Eye (tissue), 1 donor: ENCODE data around the gene AGAP5.
"Not testable (repeated sequence)": the region's sequence is repeated elsewhere in the genome, so short reads cannot be mapped to it uniquely, and the experiment has no call there.

Experiments used
- DNase-seq: peaks from one replicate; pipeline ENCODE4 v3.0.0-alpha.2; 2015

Gene AGAP5

DNA sequence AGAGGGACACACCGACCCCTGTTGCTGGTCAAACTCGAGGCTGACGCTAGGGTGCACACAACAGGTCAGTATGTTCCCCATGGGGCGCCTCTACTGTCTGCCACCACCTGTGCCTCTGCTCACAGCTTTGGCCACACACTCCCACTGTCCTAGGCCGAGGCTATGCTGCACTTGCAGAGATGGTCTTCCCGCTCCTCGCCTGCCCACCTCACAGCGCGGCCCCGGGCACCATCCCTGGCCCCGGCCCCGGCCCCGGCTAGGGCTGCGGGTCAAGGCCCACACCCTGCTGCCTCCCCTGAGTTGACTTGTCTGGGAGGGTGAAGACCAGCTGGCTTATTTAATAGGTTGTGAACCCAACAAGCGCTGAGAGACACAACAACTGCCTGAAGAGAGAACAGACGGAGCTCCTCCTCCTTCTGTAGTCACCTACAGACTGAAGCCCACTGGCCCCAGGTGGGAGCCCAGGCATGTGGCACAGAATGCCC lies at the start of gene AGAP5:
Gene AGAP5 (minus strand): TSS at position 435 of the 485 bp plus-strand sequence. CDS start 354 bp downstream, at position 81.
- not testable (repeated sequence) for DNase-seq

- DNase-seq, result no peak
These were observed 48.8 kb upstream of the AGAP5 start for GRCh38 chr10:73746721-73747120.

GRCh38 chr10:73744664-73744975 lies 46.7 kb upstream of the AGAP5 start:
- no peak for DNase-seq

GRCh38 chr10:73743905-73744663 lies 46.2 kb upstream of the AGAP5 start, which contains the start of gene SEC24C:
SEC24C (plus strand) TSS chr10:73744372; CDS start chr10:73746833, 2,461 bp downstream.
- DNase-seq, result peak; percentile 99

DNA sequence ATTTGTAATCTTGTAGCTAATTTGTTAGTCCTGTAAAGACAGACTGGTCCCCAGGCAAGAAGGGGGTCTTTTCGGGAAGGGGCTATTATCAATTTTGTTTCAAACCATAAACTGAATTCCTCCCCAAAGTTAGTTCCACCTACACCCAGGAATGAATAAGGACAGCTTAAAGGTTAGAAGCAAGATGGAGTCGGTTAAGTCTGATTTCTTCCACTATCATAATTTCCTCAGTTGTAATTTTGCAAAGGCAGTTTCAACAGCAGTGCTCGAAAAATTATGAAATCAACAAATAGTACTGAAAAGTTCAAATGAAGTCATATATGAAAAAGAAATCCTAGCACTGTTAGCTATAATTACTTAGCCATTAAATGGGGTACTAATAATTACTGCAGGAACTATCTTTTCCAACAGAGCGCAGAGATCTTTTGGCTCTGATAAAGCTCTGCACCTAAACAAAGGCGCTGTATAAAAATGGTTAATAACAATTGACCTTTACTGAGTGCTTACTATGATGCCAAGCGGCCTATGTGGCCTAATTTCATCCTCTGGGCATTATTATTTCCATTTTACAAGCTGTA lies 45.5 kb upstream of the AGAP5 start:
- DNase-seq, result no peak

DNA sequence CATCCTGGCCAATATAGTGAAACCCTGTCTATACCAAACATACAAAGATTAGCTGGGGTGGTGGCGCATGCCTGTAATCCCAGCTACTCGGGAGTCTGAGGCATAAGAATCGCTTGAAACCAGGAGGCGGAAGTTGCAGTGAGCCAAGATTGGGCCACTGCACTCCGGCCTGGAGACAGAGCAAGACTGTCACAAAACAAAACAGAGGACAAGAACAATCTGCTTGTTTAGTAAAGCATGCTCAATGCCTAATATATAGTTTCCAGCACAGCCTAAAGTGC lies 44.5 kb upstream of the AGAP5 start:
- DNase-seq, result no peak

GRCh38 chr10:73740501-73741254 lies 42.8 kb upstream of the AGAP5 start:
- not testable (repeated sequence) for DNase-seq

DNA sequence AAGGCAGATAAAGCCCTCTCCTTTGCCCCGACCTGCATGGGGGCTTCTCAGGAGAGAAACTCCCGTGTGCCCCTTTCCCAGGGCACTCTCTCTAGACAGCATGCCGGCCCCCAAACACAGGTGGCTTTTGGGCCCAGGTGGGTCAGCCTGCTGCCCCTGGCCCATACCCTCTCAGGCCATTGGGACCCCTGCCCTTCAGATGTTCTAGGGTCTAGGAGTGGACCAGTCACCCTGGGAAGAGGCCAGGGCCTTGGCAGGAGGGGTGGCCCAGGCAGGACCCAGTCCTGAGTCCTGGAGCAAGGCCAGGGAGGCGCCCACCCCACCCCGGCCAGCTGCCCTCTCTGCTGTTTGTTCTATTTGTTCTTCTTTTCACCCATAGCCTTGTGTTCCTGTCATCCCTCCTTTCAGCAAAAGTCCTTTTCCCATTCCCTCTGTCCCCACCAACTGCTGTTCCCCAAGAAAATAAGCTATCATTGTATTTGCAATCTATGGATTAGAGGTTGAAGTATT lies 36.9 kb upstream of the AGAP5 start:
- no peak for DNase-seq

DNA sequence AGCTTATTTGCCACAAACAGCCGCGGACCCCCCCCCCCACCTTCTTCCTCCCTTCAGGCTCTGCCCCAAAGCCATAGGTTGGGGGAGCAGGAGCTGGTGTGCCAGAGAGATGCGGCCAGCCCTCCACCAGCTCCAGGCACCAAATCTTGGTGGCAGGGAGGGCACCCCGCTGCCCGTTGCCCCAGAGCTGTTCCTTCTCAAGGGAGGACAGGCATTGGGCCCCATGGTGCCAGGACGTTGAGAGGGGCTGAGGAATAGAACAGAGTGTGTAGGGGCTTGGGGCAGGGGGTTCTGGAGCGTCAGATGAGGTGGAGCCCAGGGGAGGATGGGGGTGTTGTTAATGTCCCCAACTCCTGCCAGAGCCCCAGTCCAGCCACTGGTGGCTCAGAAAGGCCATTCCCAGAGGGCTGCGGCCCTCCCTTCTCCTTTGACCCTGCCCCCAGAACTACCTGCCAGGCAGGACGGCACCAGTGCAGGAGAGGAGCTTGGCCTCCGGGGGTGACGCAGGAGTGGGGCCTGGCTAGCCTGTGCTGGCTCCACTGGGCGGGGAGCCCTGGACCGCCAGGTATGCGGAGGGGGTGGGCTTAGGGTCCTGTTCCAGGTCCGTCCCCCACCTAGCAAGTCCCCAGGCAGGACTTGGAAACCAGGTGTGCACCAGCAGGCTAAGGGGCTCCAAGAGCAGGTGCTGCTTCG lies 36.3 kb upstream of the AGAP5 start:
- DNase-seq, result no peak

DNA sequence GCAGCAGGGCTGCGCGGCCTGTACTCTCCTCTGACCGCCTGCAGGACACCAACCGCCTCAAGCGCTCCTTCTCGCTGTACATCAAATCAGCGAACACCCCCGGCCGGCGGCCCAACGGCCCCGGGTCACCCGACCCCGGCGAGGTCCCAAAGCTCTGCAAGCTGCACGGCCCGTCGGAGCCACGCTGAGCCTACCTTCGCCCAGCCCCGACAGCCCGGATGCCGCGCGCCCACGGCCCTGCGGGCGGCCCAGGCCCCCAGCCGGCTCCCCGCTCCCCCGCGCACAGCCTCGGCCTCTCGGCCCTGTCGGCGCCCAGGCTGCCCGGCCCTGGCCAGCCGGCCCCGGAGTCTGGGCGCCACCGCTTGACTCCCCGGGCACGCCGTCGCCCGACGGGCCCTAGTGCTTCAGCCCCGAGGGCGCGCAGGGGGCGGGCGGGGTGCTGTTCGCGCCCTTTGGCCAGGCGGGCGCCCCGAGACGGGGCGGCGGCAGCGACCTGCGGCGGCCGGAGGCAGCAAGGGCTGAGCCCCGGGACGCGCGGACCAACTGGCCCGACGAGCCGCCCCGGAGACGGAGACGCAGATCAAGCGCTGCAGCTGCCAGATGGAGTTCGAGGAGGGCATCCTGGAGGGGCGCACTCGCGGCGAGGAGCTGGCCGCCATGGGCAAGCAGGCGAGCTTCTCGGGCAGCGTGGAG lies 35.2 kb upstream of the AGAP5 start:
- DNase-seq, result no peak

GRCh38 chr10:73732426-73732825 lies 34.5 kb upstream of the AGAP5 start:
- DNase-seq, result no peak

- DNase-seq, result no peak
These were observed 33.9 kb upstream of the AGAP5 start for GRCh38 chr10:73731588-73732375.

GRCh38 chr10:73730153-73730906 lies 32.4 kb upstream of the AGAP5 start:
- DNase-seq, result peak; percentile 98

GRCh38 chr10:73729781-73730152 lies 31.9 kb upstream of the AGAP5 start:
- peak; percentile 23 for DNase-seq

- no peak for DNase-seq
These were observed 25.6 kb upstream of the AGAP5 start for GRCh38 chr10:73723516-73723915.

- not testable (repeated sequence) for DNase-seq
These were observed 22.7 kb upstream of the AGAP5 start for GRCh38 chr10:73720561-73720960.

DNA sequence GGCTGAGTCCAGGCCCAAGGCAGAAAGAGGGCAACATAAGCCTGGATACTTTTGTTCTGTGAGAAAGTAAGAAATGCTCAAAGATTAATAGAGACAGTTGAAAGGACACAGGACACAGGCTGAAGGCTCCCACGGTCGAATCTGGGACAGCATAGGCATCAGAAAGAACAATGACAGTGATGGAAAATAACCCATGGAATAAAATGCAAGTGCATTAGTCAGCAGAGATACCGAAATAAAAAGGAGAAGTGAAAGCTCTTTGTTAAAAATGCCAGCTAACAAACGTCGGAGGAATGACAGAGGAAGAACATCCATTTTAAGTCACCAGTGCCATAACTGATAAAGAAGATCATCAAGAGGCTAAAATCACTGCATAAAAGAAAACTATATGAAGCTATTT lies 19.6 kb upstream of the AGAP5 start:
- DNase-seq, result no peak

- DNase-seq, result no peak
These were observed 18.3 kb upstream of the AGAP5 start for GRCh38 chr10:73716251-73716650.

DNA sequence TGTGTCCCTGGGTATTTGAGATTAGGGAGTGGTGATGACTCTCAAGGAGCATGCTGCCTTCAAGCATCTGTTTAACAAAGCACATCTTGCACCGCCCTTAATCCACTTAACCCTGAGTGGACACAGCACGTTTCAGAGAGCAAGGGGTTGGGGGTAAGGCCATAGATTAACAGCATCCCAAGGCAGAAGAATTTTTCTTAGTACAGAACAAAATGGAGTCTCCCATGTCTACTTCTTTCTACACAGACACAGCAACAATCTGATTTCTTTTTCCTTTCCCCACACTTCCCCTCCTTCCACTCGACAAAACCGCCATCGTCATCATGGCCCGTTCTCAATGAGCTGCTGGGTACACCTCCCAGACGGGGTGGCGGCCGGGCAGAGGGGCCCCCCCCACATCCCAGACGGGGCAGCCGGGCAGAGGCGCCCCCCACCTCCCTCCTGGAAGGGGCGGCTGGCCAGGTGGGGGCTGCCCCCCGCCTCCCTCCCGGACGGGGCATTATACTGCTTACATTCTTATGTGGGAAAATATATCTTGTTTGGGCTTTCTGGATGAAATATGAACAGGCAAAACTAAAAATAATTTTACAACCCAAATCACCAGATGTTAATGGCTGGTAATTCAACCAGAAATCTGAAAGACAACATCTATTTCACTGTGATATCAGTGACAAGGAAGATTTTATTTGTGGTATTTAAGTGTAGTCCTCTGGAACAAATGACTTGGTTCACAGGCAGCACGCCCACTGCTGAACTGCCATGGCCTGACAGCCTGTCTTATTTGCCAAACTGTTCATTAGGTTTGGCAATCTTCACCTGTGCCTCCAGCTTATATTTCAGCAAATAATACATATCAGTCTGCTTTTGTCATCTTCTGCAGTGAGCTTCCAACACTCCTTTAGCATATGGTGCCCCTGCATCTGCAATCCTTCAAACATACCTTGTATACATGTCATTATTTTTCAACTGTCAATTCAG lies 17.6 kb upstream of the AGAP5 start:
- DNase-seq, result not testable (repeated sequence)

DNA sequence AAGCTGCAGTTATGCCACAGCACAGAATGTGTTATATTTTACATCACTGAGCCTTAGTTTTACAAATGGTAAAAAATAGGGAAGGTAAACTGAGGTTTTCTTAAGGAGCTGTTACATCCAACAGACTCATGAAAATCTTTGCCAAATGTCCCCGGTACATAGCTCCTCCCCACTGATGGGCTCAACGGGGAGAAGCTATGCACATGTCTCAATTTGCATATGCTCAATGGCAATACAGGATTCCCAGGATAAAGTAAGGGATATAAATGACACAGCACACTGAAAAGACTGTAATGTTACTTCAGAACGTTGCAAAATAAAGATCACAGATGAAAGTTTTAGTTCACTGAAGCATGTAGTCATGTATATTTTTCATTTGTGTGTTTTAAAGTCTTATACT lies 16.6 kb upstream of the AGAP5 start:
- not testable (repeated sequence) for DNase-seq
